ENCODE data around the gene LRP8.
"Not testable (repeated sequence)": the region's sequence is repeated elsewhere in the genome, so short reads cannot be mapped to it uniquely, and the experiment has no call there.

LRP8 gene

GRCh38 chr1:53304527-53304926 lies 23.3 kb downstream of the LRP8 start:
- DNase-seq (ENCODE audit: low read depth): no peak

DNA sequence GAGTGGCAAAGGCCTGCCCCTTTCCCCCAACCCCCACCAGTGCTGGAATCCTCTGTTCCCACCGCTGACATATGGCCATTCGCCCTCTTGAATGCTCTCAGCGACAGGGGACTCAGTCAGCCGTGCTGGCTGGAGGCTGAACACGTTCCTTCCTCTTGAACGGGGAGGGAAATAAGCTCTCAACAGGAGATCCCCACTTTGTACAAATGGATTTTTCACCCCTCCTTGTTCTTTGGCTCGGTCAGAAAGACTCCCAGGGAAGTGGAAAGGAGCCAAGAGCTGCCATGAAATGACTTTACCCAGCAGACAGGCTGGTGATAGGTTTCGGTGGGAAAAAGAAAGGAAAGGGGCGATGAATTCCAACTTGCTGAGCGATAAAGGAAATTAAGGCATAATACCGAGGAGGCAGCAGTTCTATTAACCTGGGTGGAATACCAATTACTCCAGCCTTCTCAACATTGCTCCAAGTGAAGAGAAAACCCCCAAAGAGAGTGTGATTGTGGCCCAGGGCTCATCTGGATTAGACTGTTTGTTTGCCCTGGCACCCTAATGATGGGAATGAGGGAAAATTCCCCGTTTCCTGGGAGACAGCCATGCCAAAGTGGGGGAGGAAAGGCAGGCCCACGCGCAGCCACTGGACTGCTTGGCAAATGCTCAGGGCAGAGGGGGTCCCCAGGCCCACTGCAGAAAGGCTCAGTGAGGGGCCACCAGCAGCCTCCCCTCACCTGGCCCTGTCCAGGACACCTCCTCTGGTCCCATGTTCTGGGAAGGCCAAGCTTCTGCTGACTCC lies 23.9 kb downstream of the LRP8 start:
- DNase-seq (ENCODE audit: low read depth): no peak

DNA sequence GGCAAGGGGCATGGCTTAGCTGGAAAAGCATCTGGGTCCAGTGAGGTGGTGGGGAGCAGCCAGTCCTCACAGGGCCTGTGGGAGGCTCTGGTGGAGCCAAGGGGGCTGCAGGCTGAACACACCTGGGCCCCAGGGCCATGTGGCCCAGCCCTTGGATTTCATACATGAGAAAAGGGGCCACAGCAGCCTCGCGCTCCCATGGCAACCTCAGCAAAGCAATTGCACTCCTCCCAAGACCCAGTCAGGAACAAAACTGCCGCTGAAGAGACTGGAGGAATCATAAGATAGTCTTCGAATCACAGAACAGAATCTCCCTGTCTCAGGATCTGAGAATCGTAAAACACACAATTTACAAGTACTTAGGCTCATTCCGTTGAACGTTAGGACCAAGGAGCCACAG lies 24.6 kb downstream of the LRP8 start:
- DNase-seq (ENCODE audit: low read depth): no peak

DNA sequence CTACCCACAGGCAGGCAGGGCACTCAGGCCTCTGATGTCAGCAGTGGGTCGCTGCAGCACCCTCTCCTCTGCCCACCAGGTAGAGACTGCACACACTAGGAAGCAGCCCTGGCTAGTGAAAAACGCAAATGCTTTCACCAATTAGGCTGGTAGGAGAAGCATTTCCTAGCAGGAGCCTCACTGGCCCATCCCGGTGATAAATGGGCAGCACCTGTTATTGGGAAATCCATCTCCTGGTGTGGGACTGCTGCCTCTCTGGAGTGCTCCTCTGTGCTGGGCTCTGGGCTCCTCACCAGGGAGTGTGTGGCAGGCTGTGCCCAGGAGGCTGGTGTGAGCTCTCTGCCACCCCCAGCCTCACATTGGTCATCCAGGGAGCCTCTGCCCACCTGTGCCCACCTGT lies 28.6 kb downstream of the LRP8 start:
- no peak for DNase-seq (ENCODE audit: low read depth)

GRCh38 chr1:53298045-53298637 lies 29.7 kb downstream of the LRP8 start:
- no peak for DNase-seq (ENCODE audit: low read depth)

- DNase-seq (ENCODE audit: low read depth): no peak
Observed at GRCh38 chr1:53297195-53297594, 30.7 kb downstream of the LRP8 start.

DNA sequence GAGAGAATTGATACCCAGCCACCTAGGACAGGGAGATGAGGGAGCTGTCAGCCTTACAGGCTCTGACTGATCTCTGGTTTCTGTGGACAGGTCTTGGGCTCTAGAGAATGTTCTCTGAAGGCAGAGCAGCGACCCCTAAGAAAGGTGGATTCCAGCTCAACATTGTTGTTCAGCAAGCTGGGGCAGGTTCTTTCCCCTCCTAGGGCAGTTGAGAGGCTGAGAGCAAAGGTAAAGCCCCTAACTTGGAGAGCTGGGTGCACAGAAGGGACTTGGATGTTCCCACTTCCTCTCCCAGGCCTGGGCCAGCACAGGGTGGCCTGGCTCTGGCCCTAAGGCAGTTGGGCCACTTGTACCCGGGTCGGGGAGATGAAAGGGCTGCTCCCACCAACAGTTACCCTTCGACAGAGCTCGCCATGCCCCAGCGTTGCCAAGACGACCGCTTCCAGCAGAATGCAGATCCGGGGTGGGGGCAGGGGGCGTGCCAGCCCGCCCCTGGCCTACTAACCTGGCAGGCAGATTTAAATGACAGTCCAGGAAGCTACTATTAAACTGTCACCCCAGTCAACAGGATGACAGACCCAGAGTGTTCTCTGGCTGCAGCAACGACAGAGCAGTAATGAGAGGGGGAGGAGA lies 31.6 kb downstream of the LRP8 start:
- no peak for DNase-seq (ENCODE audit: low read depth)

DNA sequence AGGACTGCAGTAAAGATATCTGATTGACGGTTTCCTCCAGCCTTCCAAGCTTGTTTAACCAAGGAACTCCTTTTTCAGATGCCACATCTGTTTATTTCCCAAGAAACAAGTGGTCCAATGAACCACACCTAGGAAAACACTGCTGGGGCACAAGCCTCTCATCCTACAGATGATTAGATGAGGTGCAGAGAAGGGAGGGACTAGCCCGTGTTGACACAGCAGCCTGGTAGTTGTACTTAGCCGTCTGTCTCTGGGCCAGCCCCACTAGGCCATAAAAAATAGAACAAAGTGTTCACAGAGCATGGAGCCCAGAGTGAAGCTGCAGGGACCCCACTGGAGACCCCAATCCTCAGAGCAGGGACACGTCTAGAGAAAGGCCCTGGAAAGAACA lies 32.1 kb downstream of the LRP8 start:
- no peak for DNase-seq (ENCODE audit: low read depth)

DNA sequence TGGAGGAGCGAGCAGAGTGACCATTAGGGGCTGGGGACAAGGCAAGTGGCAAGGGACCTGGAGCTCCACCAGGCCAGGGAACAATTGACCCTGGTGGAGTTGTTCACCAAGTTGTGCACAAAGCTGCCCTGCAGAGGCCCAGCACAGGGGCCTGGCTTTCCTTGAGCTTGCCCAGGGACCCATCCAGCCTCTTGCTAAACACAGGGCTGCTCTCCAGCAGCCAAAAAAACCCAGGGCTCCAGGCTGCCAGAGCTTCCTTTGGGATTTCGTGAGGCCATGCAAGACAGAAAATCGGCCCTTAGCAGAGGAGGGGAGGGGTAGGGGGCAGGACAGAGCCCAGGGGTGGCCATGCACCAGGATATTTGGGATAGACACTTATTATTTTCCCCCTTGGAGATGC lies 32.6 kb downstream of the LRP8 start:
- DNase-seq (ENCODE audit: low read depth): no peak

DNA sequence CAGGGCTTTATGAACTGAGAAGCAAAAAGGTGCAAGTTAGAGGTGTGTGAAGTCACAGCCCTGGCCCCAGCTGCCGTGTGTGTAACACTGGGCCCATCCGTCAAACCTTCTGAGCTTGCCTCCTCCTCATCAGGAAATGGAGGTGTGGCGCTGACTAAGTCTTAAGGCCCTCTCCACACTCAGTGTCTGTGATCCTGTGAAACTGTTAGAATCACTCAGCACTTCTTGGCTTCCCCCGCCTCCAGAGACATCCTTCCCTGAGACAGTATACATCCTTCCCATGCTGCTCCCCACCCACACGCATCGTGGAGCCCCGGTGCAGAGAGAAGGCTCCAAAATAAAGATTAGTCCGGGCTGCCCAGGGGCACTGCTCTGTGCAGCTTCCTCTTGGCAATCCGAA lies 33.3 kb downstream of the LRP8 start:
- peak; percentile 37 for DNase-seq (ENCODE audit: low read depth)

DNA sequence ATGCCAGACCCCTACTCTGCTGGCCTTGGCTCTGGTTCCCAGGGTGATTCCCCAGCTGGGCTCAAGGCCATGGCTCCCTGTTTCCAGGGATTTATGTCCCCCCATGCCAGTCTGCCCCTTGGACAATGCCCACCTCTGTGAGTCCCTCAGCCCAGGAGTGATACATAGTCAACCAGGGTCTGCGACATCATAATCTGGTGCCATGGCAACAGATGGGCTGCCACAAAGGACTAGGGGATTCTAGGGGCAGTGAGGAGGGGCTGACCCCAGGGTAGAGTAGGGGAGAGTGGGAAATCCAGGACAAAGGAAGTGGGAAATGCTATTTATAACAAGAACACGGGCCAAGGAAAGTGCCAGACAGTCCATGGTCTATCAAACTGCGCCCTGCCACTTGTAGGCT lies 33.8 kb downstream of the LRP8 start:
- no peak for DNase-seq (ENCODE audit: low read depth)

GRCh38 chr1:53293123-53293522 lies 34.7 kb downstream of the LRP8 start:
- DNase-seq (ENCODE audit: low read depth): no peak

- DNase-seq (ENCODE audit: low read depth): no peak
Observed at GRCh38 chr1:53292690-53293089, 35.2 kb downstream of the LRP8 start.

DNA sequence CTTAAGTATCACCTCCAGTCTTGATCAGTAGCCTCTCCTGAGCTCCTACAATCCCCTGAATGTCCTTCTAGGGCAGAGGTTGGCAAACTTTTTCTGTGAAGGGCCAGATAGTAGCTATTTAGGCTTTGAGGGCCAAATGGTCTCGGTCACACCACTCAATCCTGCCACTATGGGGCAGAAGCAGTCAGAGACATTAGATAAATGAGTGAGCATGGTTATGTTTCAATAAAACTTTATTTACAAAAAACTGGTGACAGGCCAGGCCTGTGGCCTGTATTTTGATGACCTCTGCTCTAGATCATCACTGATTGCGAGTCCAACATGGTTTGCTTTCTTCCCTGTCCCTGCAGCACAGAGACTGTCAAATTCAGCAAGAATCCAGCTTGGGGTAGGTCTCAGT lies 36.3 kb downstream of the LRP8 start:
- DNase-seq (ENCODE audit: low read depth): no peak

DNA sequence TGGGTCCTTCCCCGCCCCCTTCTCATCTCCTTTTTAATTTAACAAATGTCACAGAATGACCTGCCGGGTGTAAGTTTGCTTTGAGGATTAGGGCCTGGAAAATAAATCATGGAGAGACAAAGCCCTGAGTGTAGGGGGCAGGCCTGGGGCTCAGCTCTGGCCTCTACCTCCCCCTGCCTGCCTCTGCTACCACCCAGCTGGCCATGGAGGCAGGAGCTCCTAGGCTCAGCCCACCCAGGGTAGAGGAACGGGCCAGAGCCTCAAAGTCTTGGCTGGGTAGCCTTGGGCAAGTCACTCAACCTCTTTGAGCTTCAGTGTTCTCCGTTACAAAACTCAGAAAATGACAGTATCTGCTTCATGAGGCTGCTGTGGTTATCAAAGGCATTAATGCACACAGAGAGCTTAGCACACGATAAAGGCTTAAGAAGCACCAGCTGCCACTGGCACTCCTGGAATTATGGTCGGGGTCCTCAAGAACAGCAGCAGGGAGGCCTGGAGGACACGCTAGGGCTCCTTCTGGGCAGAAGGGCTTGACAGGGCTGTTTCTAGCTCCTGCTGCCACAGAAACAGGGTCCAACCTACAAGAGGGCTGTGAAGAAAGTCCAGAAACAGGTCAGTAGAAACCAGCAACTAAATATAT lies 39.0 kb downstream of the LRP8 start:
- DNase-seq (ENCODE audit: low read depth): no peak

DNA sequence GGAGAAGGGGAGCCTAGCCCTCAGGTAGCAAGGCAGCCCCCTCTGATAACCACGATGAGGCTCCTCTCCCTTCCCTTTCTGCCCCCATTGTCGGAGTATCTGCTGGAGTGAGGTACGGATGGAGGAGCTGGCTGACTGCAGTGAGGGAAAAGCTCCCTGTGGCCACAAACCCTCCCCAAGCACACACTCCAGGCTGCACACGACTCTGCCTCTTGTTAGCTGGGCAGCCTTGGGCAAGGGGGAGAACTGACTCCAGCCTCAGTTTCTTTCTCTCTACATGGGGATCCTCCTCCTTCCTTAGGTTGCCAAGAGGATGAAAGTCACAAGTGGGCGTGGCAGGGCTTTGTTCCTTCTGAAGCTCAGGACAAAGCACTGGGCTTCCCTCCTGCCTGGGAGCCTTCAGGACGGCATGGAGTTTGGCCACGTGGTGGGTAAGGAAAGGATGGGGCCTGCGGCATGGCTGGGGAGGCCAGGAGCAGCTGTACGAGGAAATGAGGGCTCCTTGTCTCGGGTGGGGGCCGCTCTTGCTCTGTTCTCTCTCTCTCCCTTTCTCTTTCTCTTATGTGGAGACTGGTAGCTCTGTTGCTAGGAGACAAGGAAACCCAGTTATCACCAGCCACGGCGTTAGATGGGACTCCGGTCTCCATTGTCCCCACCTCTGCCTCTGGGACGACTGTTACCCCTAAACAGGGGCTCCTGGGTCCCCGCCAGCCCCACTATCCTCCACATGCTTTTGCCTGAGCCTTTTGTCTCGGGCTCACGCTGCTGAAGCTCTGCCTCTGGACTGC lies 39.7 kb downstream of the LRP8 start:
- no peak for DNase-seq (ENCODE audit: low read depth)

DNA sequence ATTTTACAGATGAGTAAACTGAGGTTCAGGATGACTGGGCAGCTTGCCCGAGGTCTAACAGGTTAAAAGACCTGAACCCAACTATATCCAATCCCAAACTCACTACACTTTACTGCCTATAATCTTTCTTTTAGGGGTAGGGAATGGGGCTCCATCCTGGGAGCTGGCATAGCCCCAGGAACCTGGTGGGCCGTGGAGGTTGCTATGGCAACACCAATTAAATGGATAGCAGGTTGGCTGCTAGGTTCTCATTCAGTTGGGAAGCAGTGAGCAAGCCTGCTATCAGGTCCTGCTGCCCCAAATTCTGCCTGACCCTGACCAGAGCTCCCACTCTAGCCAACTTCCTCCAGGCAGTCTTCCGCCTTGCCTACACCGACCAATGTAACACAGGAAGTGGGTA lies 40.9 kb downstream of the LRP8 start:
- no peak for DNase-seq (ENCODE audit: low read depth)

- no peak for DNase-seq (ENCODE audit: low read depth)
Observed at GRCh38 chr1:53285969-53286760, 41.7 kb downstream of the LRP8 start.

GRCh38 chr1:53285546-53285945 lies 42.3 kb downstream of the LRP8 start:
- DNase-seq (ENCODE audit: low read depth): no peak

DNA sequence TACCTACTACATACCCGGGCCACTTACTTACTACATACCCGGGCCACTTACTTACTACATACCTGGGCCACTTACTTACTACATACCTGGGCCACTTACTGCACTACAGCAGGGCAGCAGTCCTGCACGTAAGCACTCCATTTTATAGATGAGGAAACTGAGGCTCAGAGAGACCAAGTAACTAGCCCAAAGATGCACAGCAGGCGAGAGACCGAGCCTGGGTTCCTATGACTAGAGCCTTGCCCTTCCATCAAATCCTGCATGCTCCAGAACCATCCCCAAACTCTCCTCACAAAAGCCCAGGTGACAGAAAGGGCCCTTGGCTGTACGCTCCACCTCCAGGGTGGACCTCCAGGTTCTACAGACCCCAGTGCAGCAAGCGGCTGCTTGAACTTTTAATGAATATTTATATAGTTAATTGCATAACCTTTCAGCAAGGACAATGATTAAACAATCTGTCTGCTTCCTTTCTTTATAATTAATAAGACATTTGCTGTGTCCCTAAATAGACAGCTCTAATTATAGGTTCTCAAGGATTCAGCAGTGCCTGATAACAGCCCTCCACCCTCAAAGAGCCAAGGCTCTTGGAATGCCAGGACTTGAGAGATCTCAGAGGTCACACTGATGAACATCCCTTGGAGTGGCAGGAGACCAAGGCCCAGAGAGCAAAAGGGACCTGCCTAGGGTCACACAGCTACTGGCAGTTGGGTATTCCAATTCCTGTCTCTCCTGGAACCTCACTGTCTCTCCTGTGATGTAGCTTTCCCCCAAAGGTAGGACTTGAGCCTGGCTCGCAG lies 43.4 kb downstream of the LRP8 start:
- no peak for DNase-seq (ENCODE audit: low read depth)

- DNase-seq (ENCODE audit: low read depth): not testable (repeated sequence)
Observed at GRCh38 chr1:53283156-53283555, 44.7 kb downstream of the LRP8 start.
